Measurements from ENCODE around the gene MYOG.

The MYOG gene

GRCh38 chr1:203085528-203086406 is at the start of gene MYOG:
MYOG (minus strand) TSS chr1:203086012; CDS start chr1:203085961, 51 bp downstream.
- Histone ChIP-seq H3K4me2 (ENCODE audit: low read depth, low read length, poor library complexity, severe bottlenecking) (no peak within 1 kb of the TSS), H2AFZ (ENCODE audit: low read length) (no peak within 1 kb of the TSS), H3K9me2 (replicated peaks; ENCODE audit: low read depth, low read length) (no peaks in the 10 kb centered on the region), H3K4me1 (ENCODE audit: insufficient read depth, low read length, poor library complexity, severe bottlenecking) (no peaks in the 10 kb centered on the region), H3K4me3 (ENCODE audit: low read length, poor library complexity, severe bottlenecking) (no peak within 1 kb of the TSS), H4K20me1 (ENCODE audit: insufficient read depth, low read length, poor library complexity, severe bottlenecking) (no peaks in the 10 kb centered on the region), H3F3A (ENCODE audit: low read depth) (no peaks in the 10 kb centered on the region), H3K9ac (ENCODE audit: low read depth, low read length, poor library complexity, severe bottlenecking) (no peak within 1 kb of the TSS), H3K36me3 (ENCODE audit: insufficient read depth, low read length) (no peaks in the 10 kb centered on the region), H3K9me3 (ENCODE audit: insufficient read depth, low read depth, low read length) (no peaks in the 10 kb centered on the region), H3K79me2 (ENCODE audit: insufficient read depth, low read length) (no peaks in the 10 kb centered on the region), H3K27me3 (ENCODE audit: insufficient read depth, low read length, poor library complexity, severe bottlenecking) (no peaks in the 10 kb centered on the region)
- no peak for TF ChIP-seq CTCF (conservative IDR thresholded peaks at IDR 0.05; ENCODE audit: low read length)
- no peak for TF ChIP-seq EZH2phosphoT487 (IDR thresholded peaks at IDR 0.05; ENCODE audit: borderline replicate concordance)

GRCh38 chr1:203133970-203134725 is 48.3 kb upstream of the MYOG start:
- H3F3A ChIP-seq (ENCODE audit: low read depth) = no peaks in the 10 kb centered on the region
- no peak overlapping the region for H3K4me3 ChIP-seq (ENCODE audit: low read length, poor library complexity, severe bottlenecking)
- no peaks in the 10 kb centered on the region for H3K27me3 ChIP-seq (ENCODE audit: insufficient read depth, low read length, poor library complexity, severe bottlenecking)
- no peaks in the 10 kb centered on the region for H3K9me2 ChIP-seq (replicated peaks; ENCODE audit: low read depth, low read length)
- TF ChIP-seq CTCF (conservative IDR thresholded peaks at IDR 0.05; ENCODE audit: low read length) = no peak
- TF ChIP-seq EZH2phosphoT487 (IDR thresholded peaks at IDR 0.05; ENCODE audit: borderline replicate concordance) = no peak
- H3K79me2 ChIP-seq (ENCODE audit: insufficient read depth, low read length) = no peaks in the 10 kb centered on the region
- H2AFZ ChIP-seq (ENCODE audit: low read length) = no peak overlapping the region
- no peaks in the 10 kb centered on the region for H3K9me3 ChIP-seq (ENCODE audit: insufficient read depth, low read depth, low read length)
- H3K4me2 ChIP-seq (ENCODE audit: low read depth, low read length, poor library complexity, severe bottlenecking) = no peak overlapping the region
- H3K9ac ChIP-seq (ENCODE audit: low read depth, low read length, poor library complexity, severe bottlenecking) = no peak overlapping the region
- peaks cover 14% of the 10 kb centered on the region for H3K4me1 ChIP-seq (ENCODE audit: insufficient read depth, low read length, poor library complexity, severe bottlenecking)
- no peaks in the 10 kb centered on the region for H3K36me3 ChIP-seq (ENCODE audit: insufficient read depth, low read length)
- no peaks in the 10 kb centered on the region for H4K20me1 ChIP-seq (ENCODE audit: insufficient read depth, low read length, poor library complexity, severe bottlenecking)

GRCh38 chr1:203131548-203132200 is 45.9 kb upstream of the MYOG start:
- TF ChIP-seq EZH2phosphoT487 (IDR thresholded peaks at IDR 0.05; ENCODE audit: borderline replicate concordance) = no peak
- no peak for TF ChIP-seq CTCF (conservative IDR thresholded peaks at IDR 0.05; ENCODE audit: low read length)
- Histone ChIP-seq H4K20me1 (ENCODE audit: insufficient read depth, low read length, poor library complexity, severe bottlenecking) (no peaks in the 10 kb centered on the region), H3K27me3 (ENCODE audit: insufficient read depth, low read length, poor library complexity, severe bottlenecking) (no peaks in the 10 kb centered on the region), H3K4me2 (ENCODE audit: low read depth, low read length, poor library complexity, severe bottlenecking) (no peak overlapping the region), H3F3A (ENCODE audit: low read depth) (no peaks in the 10 kb centered on the region), H2AFZ (ENCODE audit: low read length) (no peak overlapping the region), H3K4me3 (ENCODE audit: low read length, poor library complexity, severe bottlenecking) (no peak overlapping the region), H3K4me1 (ENCODE audit: insufficient read depth, low read length, poor library complexity, severe bottlenecking) (peaks cover 25% of the 10 kb centered on the region), H3K79me2 (ENCODE audit: insufficient read depth, low read length) (no peaks in the 10 kb centered on the region), H3K9me2 (replicated peaks; ENCODE audit: low read depth, low read length) (no peaks in the 10 kb centered on the region), H3K36me3 (ENCODE audit: insufficient read depth, low read length) (no peaks in the 10 kb centered on the region), H3K9me3 (ENCODE audit: insufficient read depth, low read depth, low read length) (no peaks in the 10 kb centered on the region), H3K9ac (ENCODE audit: low read depth, low read length, poor library complexity, severe bottlenecking) (no peak overlapping the region)
